HG03521 (cell line): ENCODE measurements around the gene HSD17B3.
"Not testable (repeated sequence)": the region's sequence is repeated elsewhere in the genome, so short reads cannot be mapped to it uniquely, and the experiment has no call there.

ENCODE experiments used
- ATAC-seq: cut with Tn5 transposase; IDR thresholded peaks from one replicate; pipeline ENCODE4 v1.9.1; 2021; ENCODE audit warnings: mild to moderate bottlenecking, moderate library complexity; ENCODE audit not compliant: unreplicated experiment

Gene HSD17B3

GRCh38 chr9:96309850-96310249 lies 7.9 kb upstream of the HSD17B3 start:
- ATAC-seq, result no peak

GRCh38 chr9:96306958-96307357 lies 5.0 kb upstream of the HSD17B3 start:
- ATAC-seq, result not testable (repeated sequence)

GRCh38 chr9:96305171-96305570 lies 3.2 kb upstream of the HSD17B3 start:
- no peak for ATAC-seq

GRCh38 chr9:96304230-96304629 lies 2.3 kb upstream of the HSD17B3 start:
- no peak for ATAC-seq

GRCh38 chr9:96299823-96300222 lies 2.2 kb downstream of the HSD17B3 start:
- no peak for ATAC-seq

- ATAC-seq, result no peak
These were observed 7.8 kb downstream of the HSD17B3 start for GRCh38 chr9:96294159-96294545.

GRCh38 chr9:96293498-96294158 lies 8.3 kb downstream of the HSD17B3 start:
- no peak for ATAC-seq

GRCh38 chr9:96289392-96289791 lies 12.6 kb downstream of the HSD17B3 start:
- ATAC-seq, result no peak

GRCh38 chr9:96281641-96282040 lies 20.3 kb downstream of the HSD17B3 start:
- no peak for ATAC-seq

- ATAC-seq, result no peak
These were observed 22.0 kb downstream of the HSD17B3 start for GRCh38 chr9:96279932-96280331.

GRCh38 chr9:96274939-96275338 lies 27.0 kb downstream of the HSD17B3 start:
- no peak for ATAC-seq

- no peak for ATAC-seq
These were observed 31.7 kb downstream of the HSD17B3 start for GRCh38 chr9:96270236-96270744.

GRCh38 chr9:96258967-96259366 lies 43.0 kb downstream of the HSD17B3 start:
- ATAC-seq, result no peak

- no peak for ATAC-seq
These were observed 45.2 kb downstream of the HSD17B3 start for GRCh38 chr9:96256800-96257199.

GRCh38 chr9:96255698-96256097 lies 46.3 kb downstream of the HSD17B3 start:
- no peak for ATAC-seq

- ATAC-seq, result no peak
These were observed 48.8 kb downstream of the HSD17B3 start for GRCh38 chr9:96253059-96253696.

- no peak for ATAC-seq
These were observed 50.5 kb downstream of the HSD17B3 start for GRCh38 chr9:96251451-96251850.

- no peak for ATAC-seq
These were observed 52.2 kb downstream of the HSD17B3 start for GRCh38 chr9:96249746-96250145.

- no peak for ATAC-seq
These were observed 55.7 kb downstream of the HSD17B3 start for GRCh38 chr9:96246267-96246671.

- no peak for ATAC-seq
These were observed 56.6 kb downstream of the HSD17B3 start for GRCh38 chr9:96245399-96245798.

- no peak for ATAC-seq
These were observed 58.2 kb downstream of the HSD17B3 start for GRCh38 chr9:96243778-96244177.

GRCh38 chr9:96242811-96243210 lies 59.2 kb downstream of the HSD17B3 start:
- no peak for ATAC-seq
